ENCODE results near the gene CRYBA2. TPM values are rescaled to one million over a fixed set of nuclear protein-coding genes. Genes with fewer than 3 reads are reported as not detected.
A peak's percentile ranks its signal among the peaks of the same experiment; 100 is the strongest.

The CRYBA2 gene
- total RNA-seq, 1 donor, result not detected

- no peak for TF ChIP-seq CTCF (IDR thresholded peaks at IDR 0.05; ENCODE audit: insufficient read depth, low read length)
- DNase-seq (ENCODE audit: low read depth), result no peak
Measured at GRCh38 chr2:219035942-219036341, 42.7 kb upstream of the CRYBA2 start.

GRCh38 chr2:219034823-219035222, 41.6 kb upstream of the CRYBA2 start:
- no peak for DNase-seq (ENCODE audit: low read depth)
- H3K4me3 ChIP-seq (ENCODE audit: low read depth, low read length), result no peak overlapping the region
- no peak for TF ChIP-seq CTCF (IDR thresholded peaks at IDR 0.05; ENCODE audit: insufficient read depth, low read length)

More at GRCh38 chr2:219035942-219036341, 42.7 kb upstream of the CRYBA2 start:
- no peak overlapping the region for H3K4me3 ChIP-seq (ENCODE audit: low read depth, low read length)

- TF ChIP-seq CTCF (IDR thresholded peaks at IDR 0.05; ENCODE audit: insufficient read depth, low read length), result no peak
- no peak for DNase-seq (ENCODE audit: low read depth)
- H3K4me3 ChIP-seq (ENCODE audit: low read depth, low read length), result no peak overlapping the region
Measured at GRCh38 chr2:219032051-219032745, 39.0 kb upstream of the CRYBA2 start.

GRCh38 chr2:219031005-219031738, 38.0 kb upstream of the CRYBA2 start:
- H3K4me3 ChIP-seq (ENCODE audit: low read depth, low read length), result no peak overlapping the region
- TF ChIP-seq CTCF (IDR thresholded peaks at IDR 0.05; ENCODE audit: insufficient read depth, low read length), result no peak

GRCh38 chr2:219030177-219030940, 37.1 kb upstream of the CRYBA2 start:
- no peak for TF ChIP-seq CTCF (IDR thresholded peaks at IDR 0.05; ENCODE audit: insufficient read depth, low read length)
- H3K4me3 ChIP-seq (ENCODE audit: low read depth, low read length), result no peak overlapping the region
- DNase-seq (ENCODE audit: low read depth), result no peak

More at GRCh38 chr2:219031005-219031738, 38.0 kb upstream of the CRYBA2 start:
- DNase-seq (ENCODE audit: low read depth), result no peak

GRCh38 chr2:219029829-219030165, 36.6 kb upstream of the CRYBA2 start:
- no peak overlapping the region for H3K4me3 ChIP-seq (ENCODE audit: low read depth, low read length)
- peak; percentile 92 for TF ChIP-seq CTCF (IDR thresholded peaks at IDR 0.05; ENCODE audit: insufficient read depth, low read length)
- DNase-seq (ENCODE audit: low read depth), result peak; percentile 74
